NB4 (cell line): ENCODE results near the gene RBM19.

Experiments used
- DNase-seq: peaks from one replicate; pipeline ENCODE4 v3.0.0; 2010; ENCODE audit warnings: low read depth
- H3K4me3 ChIP-seq: one replicate; pipeline ENCODE4 v1.5.1; 2011; ENCODE audit warnings: mild to moderate bottlenecking, low read depth, low read length, moderate library complexity
- CTCF ChIP-seq: IDR thresholded peaks from one replicate; pipeline ENCODE4 v1.5.1; 2012; ENCODE audit warnings: low read depth, low read length
- MAX ChIP-seq: IDR thresholded peaks from 2 replicates; pipeline ENCODE4 v1.6.1; 2011; ENCODE audit warnings: low read depth, low read length
- MYC ChIP-seq: IDR thresholded peaks from 2 replicates; pipeline ENCODE4 v1.6.1; 2011; ENCODE audit warnings: low read depth, low read length
- POLR2A ChIP-seq: IDR thresholded peaks from 2 replicates; pipeline ENCODE4 v1.6.1; 2011; ENCODE audit warnings: mild to moderate bottlenecking; ENCODE audit not compliant: insufficient read length; ENCODE audit errors: extremely low read depth

RBM19 gene

DNA sequence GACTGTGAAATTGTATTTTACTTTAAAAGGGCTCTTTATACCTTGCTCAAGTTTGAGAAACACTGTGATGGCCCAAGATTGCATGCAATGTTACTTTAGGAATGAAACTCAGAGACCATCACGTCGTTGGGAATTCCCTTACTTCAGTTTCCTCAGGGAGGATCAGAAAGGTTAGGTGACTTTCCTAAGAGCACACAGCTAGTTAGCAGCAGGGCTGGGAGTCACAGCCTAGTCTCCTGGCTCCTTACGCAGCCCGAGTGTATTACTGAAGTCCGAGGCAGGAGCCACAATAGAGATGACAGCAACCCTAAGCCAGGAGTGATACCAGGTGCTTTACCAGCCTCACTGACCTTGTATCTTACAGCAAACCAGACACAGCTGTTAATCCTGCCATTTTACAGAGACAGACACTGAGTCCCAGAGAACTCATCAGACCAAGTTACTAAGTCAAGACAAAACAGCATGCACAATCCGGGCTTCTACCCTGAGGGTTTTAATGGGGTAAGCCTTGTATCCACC is 67.0 kb downstream of the RBM19 start:
- no peak overlapping the region for H3K4me3 ChIP-seq
- TF ChIP-seq MYC, result no peak
- TF ChIP-seq MAX, result no peak
- TF ChIP-seq CTCF, result no peak
- no peak for TF ChIP-seq POLR2A
- no peak for DNase-seq

GRCh38 chr12:113898466-113898865 is 67.7 kb downstream of the RBM19 start:
- DNase-seq, result no peak
- no peak overlapping the region for H3K4me3 ChIP-seq
- TF ChIP-seq CTCF, result no peak
- TF ChIP-seq MAX, result no peak
- no peak for TF ChIP-seq POLR2A
- no peak for TF ChIP-seq MYC

- H3K4me3 ChIP-seq, result no peak overlapping the region
- DNase-seq, result no peak
- no peak for TF ChIP-seq POLR2A
- TF ChIP-seq MYC, result no peak
- no peak for TF ChIP-seq MAX
- no peak for TF ChIP-seq CTCF
Observed at GRCh38 chr12:113897406-113897805, 68.7 kb downstream of the RBM19 start.

DNA sequence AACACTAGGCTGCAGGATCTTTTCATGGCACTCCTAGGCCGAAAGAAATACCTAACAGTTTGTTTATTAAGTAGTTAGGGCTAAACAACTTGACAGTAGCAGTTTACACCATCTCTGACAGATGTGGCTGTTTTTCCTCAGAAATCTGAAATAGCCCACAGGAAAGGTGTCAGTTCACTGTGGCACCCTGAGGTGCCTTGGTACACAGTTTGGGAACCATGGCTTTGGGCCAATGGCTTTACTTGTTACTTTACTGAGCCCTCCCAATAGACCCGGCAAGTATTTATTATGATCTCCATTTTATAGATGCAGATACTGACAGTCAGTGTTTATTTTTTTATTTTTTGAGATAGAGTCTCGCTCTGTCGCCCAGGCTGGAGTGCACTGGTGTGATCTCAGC is 69.3 kb downstream of the RBM19 start:
- TF ChIP-seq CTCF, result no peak
- TF ChIP-seq MAX, result no peak
- no peak for TF ChIP-seq POLR2A
- TF ChIP-seq MYC, result no peak
- no peak for DNase-seq
- no peak overlapping the region for H3K4me3 ChIP-seq

DNA sequence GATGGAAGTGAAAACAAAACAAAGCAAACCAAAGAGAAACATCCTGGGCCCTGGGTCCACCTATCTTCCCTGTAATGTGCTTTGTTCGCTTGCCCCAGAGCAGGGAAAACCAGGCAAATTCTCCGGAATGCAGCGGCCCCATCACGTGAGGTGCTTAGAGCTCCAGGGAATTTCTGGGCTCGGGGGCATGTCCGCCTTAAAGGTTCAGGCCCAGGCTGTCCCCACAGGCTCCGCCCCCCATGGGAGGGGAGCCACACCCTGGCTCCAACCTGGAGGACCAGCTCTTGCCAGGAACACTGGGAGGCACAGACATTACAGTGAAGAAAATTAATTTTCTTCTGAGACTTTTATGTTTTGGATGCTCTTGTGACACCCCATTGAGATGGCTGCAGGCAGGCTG is 69.9 kb downstream of the RBM19 start:
- H3K4me3 ChIP-seq, result no peak overlapping the region
- DNase-seq, result no peak
- TF ChIP-seq POLR2A, result no peak
- TF ChIP-seq MAX, result no peak
- TF ChIP-seq MYC, result no peak
- no peak for TF ChIP-seq CTCF

GRCh38 chr12:113895176-113895575 is 70.9 kb downstream of the RBM19 start:
- no peak overlapping the region for H3K4me3 ChIP-seq
- no peak for DNase-seq
- TF ChIP-seq CTCF (no peak), MAX (no peak), MYC (no peak), POLR2A (no peak)
